Endothelial cell (in vitro differentiated cells): ENCODE results near the gene ATE1. TPM values are rescaled to one million over a fixed set of nuclear protein-coding genes. Genes with fewer than 3 reads are reported as not detected.

Experiments
- DNase-seq: peaks from one replicate; pipeline ENCODE4 v3.0.0; 2021; ENCODE audit warnings: low spot score
- H3K27ac Mint-ChIP-seq: one replicate; pipeline ENCODE4 v1.8.0; 2021; ENCODE audit warnings: mixed read lengths, inconsistent platforms; ENCODE audit not compliant: unreplicated experiment
- H3K27me3 Mint-ChIP-seq: one replicate; pipeline ENCODE4 v1.8.0; 2021; ENCODE audit warnings: mild to moderate bottlenecking, moderate library complexity, mixed read lengths, inconsistent platforms; ENCODE audit not compliant: unreplicated experiment
- H3K36me3 Mint-ChIP-seq: one replicate; pipeline ENCODE4 v1.8.0; 2021; ENCODE audit warnings: mild to moderate bottlenecking, low read depth, mixed read lengths, inconsistent platforms; ENCODE audit not compliant: unreplicated experiment
- H3K4me1 Mint-ChIP-seq: one replicate; pipeline ENCODE4 v1.8.0; 2021; ENCODE audit warnings: mild to moderate bottlenecking, mixed read lengths, inconsistent platforms; ENCODE audit not compliant: unreplicated experiment
- H3K4me3 Mint-ChIP-seq: one replicate; pipeline ENCODE4 v1.8.0; 2021; ENCODE audit warnings: mild to moderate bottlenecking, mixed read lengths, inconsistent platforms; ENCODE audit not compliant: unreplicated experiment
- H3K9me3 Mint-ChIP-seq: one replicate; pipeline ENCODE4 v1.8.0; 2021; ENCODE audit warnings: mixed read lengths, inconsistent platforms; ENCODE audit not compliant: unreplicated experiment
- CTCF ChIP-seq: fragments of 200-600 bp; sonication (generic); IDR thresholded peaks from one replicate; pipeline ENCODE4 v1.5.0; 2021; ENCODE audit warnings: antibody characterized with exemption; ENCODE audit not compliant: unreplicated experiment
- total RNA-seq: library from RNA; stranded (reverse); fragmentation: NEBNext Ultra II Directional; extraction: Animal tissue kit (Norgen Biotek cat#: 25700); gene quantifications from one replicate; pipeline ENCODE4 v1.2.1, GENCODE V29; 2021; ENCODE audit not compliant: unreplicated experiment

ATE1 gene
- total RNA-seq, 1 donor from 2014 or later, result 36.0 TPM

GRCh38 chr10:121947343-121948330 is 19.8 kb upstream of the ATE1 start:
- Mint-ChIP-seq H3K36me3 (no peaks in the 10 kb centered on the region), H3K4me3 (no peak overlapping the region), H3K27me3 (peaks cover 1% of the 10 kb centered on the region), H3K4me1 (peaks cover 22% of the 10 kb centered on the region), H3K27ac (no peak overlapping the region), H3K9me3 (no peaks in the 10 kb centered on the region)
- no peak for DNase-seq
- TF ChIP-seq CTCF, result no peak

- Mint-ChIP-seq H3K36me3 (no peaks in the 10 kb centered on the region), H3K27me3 (no peaks in the 10 kb centered on the region), H3K4me3 (no peak overlapping the region), H3K9me3 (no peaks in the 10 kb centered on the region), H3K27ac (no peak overlapping the region), H3K4me1 (peaks cover 13% of the 10 kb centered on the region)
- TF ChIP-seq CTCF, result no peak
- DNase-seq, result no peak
Measured at GRCh38 chr10:121942749-121943416, 15.1 kb upstream of the ATE1 start.

- Mint-ChIP-seq H3K4me3 (no peak overlapping the region), H3K27me3 (no peaks in the 10 kb centered on the region), H3K27ac (no peak overlapping the region), H3K36me3 (no peaks in the 10 kb centered on the region), H3K4me1 (peaks cover 11% of the 10 kb centered on the region), H3K9me3 (no peaks in the 10 kb centered on the region)
- TF ChIP-seq CTCF, result no peak
- no peak for DNase-seq
Measured at GRCh38 chr10:121941532-121941931, 13.7 kb upstream of the ATE1 start.

GRCh38 chr10:121936295-121936694 is 8.5 kb upstream of the ATE1 start:
- H3K27me3 Mint-ChIP-seq, result peaks cover 5% of the 10 kb centered on the region
- no peak for DNase-seq
- peaks cover 10% of the 10 kb centered on the region for H3K4me1 Mint-ChIP-seq

More at GRCh38 chr10:121936295-121936694, 8.5 kb upstream of the ATE1 start:
- H3K4me3 Mint-ChIP-seq, result no peak overlapping the region
- no peak overlapping the region for H3K27ac Mint-ChIP-seq
- H3K36me3 Mint-ChIP-seq, result no peaks in the 10 kb centered on the region
- TF ChIP-seq CTCF, result no peak
- H3K9me3 Mint-ChIP-seq, result no peaks in the 10 kb centered on the region
